Measurements from ENCODE around the gene DOCK3. TPM values are rescaled to one million over a fixed set of nuclear protein-coding genes. Genes with fewer than 3 reads are reported as not detected.

DOCK3 gene
- total RNA-seq, 1 experiment from 2014 or later, result 5.6 TPM

- ATAC-seq (no peak), DNase-seq (ENCODE audit: low spot score) (no peak)
- ChIA-PET POLR2A (no interaction called here), CTCF (no interaction called here)
- TF ChIP-seq SP1 (CRISPR knock-in tag; conservative IDR thresholded peaks at IDR 0.05) (no peak), ETV6 (CRISPR knock-in tag; IDR thresholded peaks at IDR 0.05) (no peak), ARID4B (CRISPR knock-in tag; IDR thresholded peaks at IDR 0.05; ENCODE audit: borderline replicate concordance) (no peak), MYBL2 (CRISPR knock-in tag; IDR thresholded peaks at IDR 0.05) (no peak), SMAD3 (CRISPR knock-in tag; IDR thresholded peaks at IDR 0.05; ENCODE audit: borderline replicate concordance) (no peak), PREB (CRISPR knock-in tag; IDR thresholded peaks at IDR 0.05; ENCODE audit: borderline replicate concordance) (no peak), STAT6 (CRISPR knock-in tag; conservative IDR thresholded peaks at IDR 0.05; ENCODE audit: low read depth) (no peak), ELF4 (CRISPR knock-in tag; IDR thresholded peaks at IDR 0.05; ENCODE audit: low read depth) (no peak)
- Mint-ChIP-seq H3K4me1 (no peaks in the 10 kb centered on the region), H3K4me3 (no peak overlapping the region), H3K9me3 (peaks cover 7% of the 10 kb centered on the region; the same call in 1 of the 2 replicates), H3K27me3 (ENCODE audit: low read depth) (no peaks in the 10 kb centered on the region), H3K27ac (no peak overlapping the region), H3K36me3 (no peaks in the 10 kb centered on the region)
Observed at GRCh38 chr3:51002495-51002894, 327.8 kb downstream of the DOCK3 start.

- POLR2A ChIA-PET, result no interaction called here
- TF ChIP-seq ATF1 (CRISPR knock-in tag; IDR thresholded peaks at IDR 0.05) (no peak), PRDM15 (CRISPR knock-in tag; IDR thresholded peaks at IDR 0.05) (no peak), ERG (CRISPR knock-in tag; IDR thresholded peaks at IDR 0.05) (no peak), E2F4 (CRISPR knock-in tag; IDR thresholded peaks at IDR 0.05; ENCODE audit: borderline replicate concordance, low read depth) (no peak), SP1 (CRISPR knock-in tag; conservative IDR thresholded peaks at IDR 0.05) (no peak), ATF6 (CRISPR knock-in tag; IDR thresholded peaks at IDR 0.05) (no peak), ATF3 (CRISPR knock-in tag; conservative IDR thresholded peaks at IDR 0.05) (no peak), FOXP1 (CRISPR knock-in tag; IDR thresholded peaks at IDR 0.05; ENCODE audit: borderline replicate concordance) (no peak), IRF1 (CRISPR knock-in tag; IDR thresholded peaks at IDR 0.05) (no peak), NFATC4 (CRISPR knock-in tag; IDR thresholded peaks at IDR 0.05) (no peak)
- H3K36me3 Mint-ChIP-seq, result no peaks in the 10 kb centered on the region; the same call in 1 of the 2 replicates
Observed at GRCh38 chr3:51004235-51004634, 329.5 kb downstream of the DOCK3 start.

More at GRCh38 chr3:51004235-51004634, 329.5 kb downstream of the DOCK3 start:
- no peak for ATAC-seq
- no peaks in the 10 kb centered on the region for H3K4me1 Mint-ChIP-seq
- H3K4me3 Mint-ChIP-seq, result no peak overlapping the region
- no peak for DNase-seq (ENCODE audit: low spot score)
- no peak overlapping the region for H3K27ac Mint-ChIP-seq
- no peaks in the 10 kb centered on the region for H3K27me3 Mint-ChIP-seq (ENCODE audit: low read depth)
- CTCF ChIA-PET, result no interaction called here
- H3K9me3 Mint-ChIP-seq, result peaks cover 20% of the 10 kb centered on the region

All from WTC11 (cell line).